DOHH2 (cell line): ENCODE results near the gene PLPP3.

Experiments used
- H3F3A ChIP-seq: fragments of 200-600 bp; sonication (generic), shearing (Covaris generic); 2 replicates; pipeline ENCODE4 v1.6.0; 2016; ENCODE audit warnings: antibody characterized with exemption, mild to moderate bottlenecking; ENCODE audit not compliant: control insufficient read depth, insufficient read depth
- H3K27ac ChIP-seq: fragments of 200-600 bp; sonication (generic); 2 replicates; pipeline ENCODE4 v1.5.1; 2014; ENCODE audit warnings: low read depth, mild to moderate bottlenecking, low read length, moderate library complexity
- H3K27me3 ChIP-seq: fragments of 200-600 bp; sonication (generic); 2 replicates; pipeline ENCODE4 v1.6.1; 2014; ENCODE audit warnings: mild to moderate bottlenecking, low read length, mixed read lengths; ENCODE audit not compliant: control insufficient read depth
- H3K36me3 ChIP-seq: fragments of 200-600 bp; sonication (generic); 2 replicates; pipeline ENCODE4 v1.6.1; 2014; ENCODE audit warnings: mild to moderate bottlenecking, low read length, moderate library complexity, mixed read lengths; ENCODE audit not compliant: control insufficient read depth
- H3K4me1 ChIP-seq: fragments of 200-600 bp; sonication (generic); 2 replicates; pipeline ENCODE4 v1.6.1; 2014; ENCODE audit warnings: mild to moderate bottlenecking, low read length, mixed read lengths; ENCODE audit not compliant: control insufficient read depth
- H3K4me2 ChIP-seq: fragments of 200-600 bp; sonication (generic); 2 replicates; pipeline ENCODE4 v1.6.0; 2014; ENCODE audit warnings: mild to moderate bottlenecking, low read length, moderate library complexity
- H3K4me3 ChIP-seq: fragments of 200-600 bp; sonication (generic); 2 replicates; pipeline ENCODE4 v1.5.1; 2014; ENCODE audit warnings: mild to moderate bottlenecking, low read length, mixed read lengths
- H3K79me2 ChIP-seq: fragments of 200-600 bp; sonication (generic); 2 replicates; pipeline ENCODE4 v1.6.1; 2014; ENCODE audit warnings: mild to moderate bottlenecking, low read length, mixed read lengths; ENCODE audit not compliant: control insufficient read depth
- H3K9me2 ChIP-seq: fragments of 200-600 bp; sonication (generic); replicated peaks from 2 replicates; pipeline ENCODE4 v1.6.1; 2014; ENCODE audit warnings: mild to moderate bottlenecking, low read length, mixed read lengths; ENCODE audit not compliant: control insufficient read depth
- H3K9me3 ChIP-seq: fragments of 200-600 bp; sonication (generic); 2 replicates; pipeline ENCODE4 v1.6.1; 2014; ENCODE audit warnings: antibody characterized with exemption, low read length, mixed read lengths; ENCODE audit not compliant: control insufficient read depth, insufficient read depth
- H4K20me1 ChIP-seq: fragments of 200-600 bp; sonication (generic); 2 replicates; pipeline ENCODE4 v1.6.0; 2014; ENCODE audit warnings: low read depth, mild to moderate bottlenecking, antibody characterized with exemption, low read length, moderate library complexity; ENCODE audit not compliant: control insufficient read depth, insufficient read depth
- CTCF ChIP-seq: fragments of 200-600 bp; sonication (generic); IDR thresholded peaks from one replicate; pipeline ENCODE4 v1.5.1; 2014; ENCODE audit warnings: antibody characterized with exemption, mild to moderate bottlenecking, low read depth, low read length; ENCODE audit not compliant: poor library complexity, severe bottlenecking
- EZH2phosphoT487 ChIP-seq: fragments of 200-600 bp; sonication (generic); IDR thresholded peaks from 2 replicates; pipeline ENCODE4 v1.6.1; 2017; ENCODE audit warnings: borderline replicate concordance, mild to moderate bottlenecking, antibody characterized with exemption, low read length, moderate library complexity, mixed read lengths

The PLPP3 gene

GRCh38 chr1:56491441-56491840 is 87.9 kb downstream of the PLPP3 start:
- no peak overlapping the region for H3K27ac ChIP-seq

GRCh38 chr1:56490619-56491018 is 88.7 kb downstream of the PLPP3 start:
- H3F3A ChIP-seq: no peaks in the 10 kb centered on the region
- TF ChIP-seq CTCF: no peak
- TF ChIP-seq EZH2phosphoT487: no peak
- no peaks in the 10 kb centered on the region for H3K9me2 ChIP-seq
- H3K9me3 ChIP-seq: no peaks in the 10 kb centered on the region
- H3K4me2 ChIP-seq: no peak overlapping the region
- no peaks in the 10 kb centered on the region for H3K36me3 ChIP-seq
- no peaks in the 10 kb centered on the region for H4K20me1 ChIP-seq
- no peak overlapping the region for H3K27ac ChIP-seq
- H3K27me3 ChIP-seq: no peaks in the 10 kb centered on the region
- H3K4me1 ChIP-seq: no peaks in the 10 kb centered on the region
- no peak overlapping the region for H3K4me3 ChIP-seq
- H3K79me2 ChIP-seq: no peaks in the 10 kb centered on the region

More at GRCh38 chr1:56491441-56491840, 87.9 kb downstream of the PLPP3 start:
- no peaks in the 10 kb centered on the region for H3K9me2 ChIP-seq
- no peak for TF ChIP-seq EZH2phosphoT487
- no peak for TF ChIP-seq CTCF
- H3K4me2 ChIP-seq: no peak overlapping the region
- no peaks in the 10 kb centered on the region for H3K79me2 ChIP-seq
- no peaks in the 10 kb centered on the region for H3K27me3 ChIP-seq
- no peaks in the 10 kb centered on the region for H4K20me1 ChIP-seq
- no peaks in the 10 kb centered on the region for H3K4me1 ChIP-seq
- no peak overlapping the region for H3K4me3 ChIP-seq
- H3F3A ChIP-seq: no peaks in the 10 kb centered on the region
- H3K9me3 ChIP-seq: no peaks in the 10 kb centered on the region
- H3K36me3 ChIP-seq: no peaks in the 10 kb centered on the region

- Histone ChIP-seq H3K79me2 (no peaks in the 10 kb centered on the region), H3K27ac (no peak overlapping the region), H3F3A (no peaks in the 10 kb centered on the region), H3K4me1 (no peaks in the 10 kb centered on the region), H3K9me2 (no peaks in the 10 kb centered on the region), H3K27me3 (no peaks in the 10 kb centered on the region), H4K20me1 (no peaks in the 10 kb centered on the region), H3K4me2 (no peak overlapping the region), H3K9me3 (no peaks in the 10 kb centered on the region), H3K36me3 (no peaks in the 10 kb centered on the region), H3K4me3 (no peak overlapping the region)
- no peak for TF ChIP-seq CTCF
- no peak for TF ChIP-seq EZH2phosphoT487
These were observed 89.7 kb downstream of the PLPP3 start for GRCh38 chr1:56489695-56490094.

GRCh38 chr1:56484695-56485094 is 94.7 kb downstream of the PLPP3 start:
- Histone ChIP-seq H3F3A (no peaks in the 10 kb centered on the region), H3K27ac (no peak overlapping the region), H3K4me1 (no peaks in the 10 kb centered on the region), H3K4me2 (no peak overlapping the region), H3K27me3 (peaks cover 10% of the 10 kb centered on the region), H4K20me1 (no peaks in the 10 kb centered on the region), H3K9me2 (no peaks in the 10 kb centered on the region), H3K36me3 (no peaks in the 10 kb centered on the region), H3K4me3 (no peak overlapping the region), H3K9me3 (no peaks in the 10 kb centered on the region), H3K79me2 (no peaks in the 10 kb centered on the region)
- TF ChIP-seq CTCF (no peak), EZH2phosphoT487 (no peak)
